ENCODE results near the gene EGLN2. TPM values are rescaled to one million over a fixed set of nuclear protein-coding genes. Genes with fewer than 3 reads are reported as not detected.
A peak's percentile ranks its signal among the peaks of the same experiment; 100 is the strongest.

EGLN2 gene
- 82.0 TPM for polyA plus RNA-seq (2013, experiment 1 of 4)
- 80.9 TPM for polyA plus RNA-seq (2013, experiment 2 of 4)
- 63.2 TPM for polyA plus RNA-seq (2013, experiment 3 of 4)
- polyA plus RNA-seq (2013, experiment 4 of 4): 67.6 TPM

GRCh38 chr19:40798683-40799557 lies at the start of gene EGLN2:
EGLN2 (plus strand) TSS chr19:40799191; CDS start chr19:40800573, 1,382 bp downstream.
- peaks cover 7% of the 10 kb centered on the region for H3K36me3 ChIP-seq (ENCODE audit: control insufficient read depth, insufficient read depth, low read length)
- peaks cover 33% of the 10 kb centered on the region for H3K4me1 ChIP-seq (ENCODE audit: control insufficient read depth, insufficient read depth, low read length)
- WGBS, 2 experiments: 1% methylated on average over 96 to 110 of the region's 110 CpGs
- H3K9me3 ChIP-seq (ENCODE audit: control insufficient read depth, low read length): no peaks in the 10 kb centered on the region
- H3K27ac ChIP-seq (ENCODE audit: insufficient read depth, low read depth, low read length, poor library complexity, severe bottlenecking): peak within 1 kb of the TSS; percentile 88
- peak within 1 kb of the TSS; percentile 87 for H3K4me3 ChIP-seq (ENCODE audit: insufficient read depth, low read depth, low read length)
- H3K27me3 ChIP-seq (ENCODE audit: control insufficient read depth, insufficient read depth, low read length, poor library complexity, severe bottlenecking): no peaks in the 10 kb centered on the region

- peak within 1 kb of the TSS; percentile 88 for H3K27ac ChIP-seq (ENCODE audit: insufficient read depth, low read depth, low read length, poor library complexity, severe bottlenecking)
- H3K4me1 ChIP-seq (ENCODE audit: control insufficient read depth, insufficient read depth, low read length): peaks cover 12% of the 10 kb centered on the region
- peaks cover 14% of the 10 kb centered on the region for H3K36me3 ChIP-seq (ENCODE audit: control insufficient read depth, insufficient read depth, low read length)
- H3K9me3 ChIP-seq (ENCODE audit: control insufficient read depth, low read length): no peaks in the 10 kb centered on the region
- H3K4me3 ChIP-seq (ENCODE audit: insufficient read depth, low read depth, low read length): peak within 1 kb of the TSS; percentile 94
- H3K27me3 ChIP-seq (ENCODE audit: control insufficient read depth, insufficient read depth, low read length, poor library complexity, severe bottlenecking): no peaks in the 10 kb centered on the region
- 1 to 2% methylated on average over 43 of the region's 43 CpGs for WGBS, 2 experiments
These were observed 48.7 kb upstream of the EGLN2 start, which contains the start of gene ACTMAP for GRCh38 chr19:40750058-40750873. ACTMAP (minus strand) TSS chr19:40750477; CDS start chr19:40749803, 674 bp downstream.

GRCh38 chr19:40750874-40751537 lies 48.0 kb upstream of the EGLN2 start, which contains the start of gene SNRPA:
SNRPA (plus strand) TSS chr19:40751203; CDS start chr19:40751409, 206 bp downstream.
- WGBS, 2 experiments: 0% methylated on average over 46 of the region's 46 CpGs
- Histone ChIP-seq H3K4me1 (ENCODE audit: control insufficient read depth, insufficient read depth, low read length) (peaks cover 15% of the 10 kb centered on the region), H3K27me3 (ENCODE audit: control insufficient read depth, insufficient read depth, low read length, poor library complexity, severe bottlenecking) (no peaks in the 10 kb centered on the region)

GRCh38 chr19:40752257-40752781 lies 46.7 kb upstream of the EGLN2 start:
- WGBS, 2 experiments: 77 to 78% methylated on average over 11 to 12 of the region's 12 CpGs
- Histone ChIP-seq H3K4me1 (ENCODE audit: control insufficient read depth, insufficient read depth, low read length) (peaks cover 15% of the 10 kb centered on the region), H3K27me3 (ENCODE audit: control insufficient read depth, insufficient read depth, low read length, poor library complexity, severe bottlenecking) (no peaks in the 10 kb centered on the region), H3K9me3 (ENCODE audit: control insufficient read depth, low read length) (no peaks in the 10 kb centered on the region), H3K36me3 (ENCODE audit: control insufficient read depth, insufficient read depth, low read length) (peaks cover 20% of the 10 kb centered on the region), H3K4me3 (ENCODE audit: insufficient read depth, low read depth, low read length) (peak overlapping the region; percentile 94), H3K27ac (ENCODE audit: insufficient read depth, low read depth, low read length, poor library complexity, severe bottlenecking) (no peak overlapping the region)

More at GRCh38 chr19:40750874-40751537, 48.0 kb upstream of the EGLN2 start, which contains the start of gene SNRPA:
- H3K9me3 ChIP-seq (ENCODE audit: control insufficient read depth, low read length): no peaks in the 10 kb centered on the region
- peaks cover 14% of the 10 kb centered on the region for H3K36me3 ChIP-seq (ENCODE audit: control insufficient read depth, insufficient read depth, low read length)
- H3K4me3 ChIP-seq (ENCODE audit: insufficient read depth, low read depth, low read length): peak within 1 kb of the TSS; percentile 94
- peak within 1 kb of the TSS; percentile 88 for H3K27ac ChIP-seq (ENCODE audit: insufficient read depth, low read depth, low read length, poor library complexity, severe bottlenecking)

- H3K27ac ChIP-seq (ENCODE audit: insufficient read depth, low read depth, low read length, poor library complexity, severe bottlenecking): no peak overlapping the region
- no peaks in the 10 kb centered on the region for H3K27me3 ChIP-seq (ENCODE audit: control insufficient read depth, insufficient read depth, low read length, poor library complexity, severe bottlenecking)
- no peak overlapping the region for H3K4me3 ChIP-seq (ENCODE audit: insufficient read depth, low read depth, low read length)
- H3K36me3 ChIP-seq (ENCODE audit: control insufficient read depth, insufficient read depth, low read length): peaks cover 39% of the 10 kb centered on the region
- WGBS, 2 experiments: 94% methylated on average over 9 of the region's 9 CpGs
- no peaks in the 10 kb centered on the region for H3K9me3 ChIP-seq (ENCODE audit: control insufficient read depth, low read length)
- peaks cover 7% of the 10 kb centered on the region for H3K4me1 ChIP-seq (ENCODE audit: control insufficient read depth, insufficient read depth, low read length)
These were observed 44.3 kb upstream of the EGLN2 start for GRCh38 chr19:40754611-40755247.

GRCh38 chr19:40755248-40755624 lies 43.8 kb upstream of the EGLN2 start:
- 94 to 95% methylated on average over 3 of the region's 3 CpGs for WGBS, 2 experiments
- Histone ChIP-seq H3K4me1 (ENCODE audit: control insufficient read depth, insufficient read depth, low read length) (peaks cover 6% of the 10 kb centered on the region), H3K27ac (ENCODE audit: insufficient read depth, low read depth, low read length, poor library complexity, severe bottlenecking) (no peak overlapping the region), H3K36me3 (ENCODE audit: control insufficient read depth, insufficient read depth, low read length) (peaks cover 44% of the 10 kb centered on the region), H3K4me3 (ENCODE audit: insufficient read depth, low read depth, low read length) (no peak overlapping the region), H3K9me3 (ENCODE audit: control insufficient read depth, low read length) (no peaks in the 10 kb centered on the region), H3K27me3 (ENCODE audit: control insufficient read depth, insufficient read depth, low read length, poor library complexity, severe bottlenecking) (no peaks in the 10 kb centered on the region)

- 96 to 98% methylated on average over 8 of the region's 8 CpGs for WGBS, 2 experiments
- Histone ChIP-seq H3K36me3 (ENCODE audit: control insufficient read depth, insufficient read depth, low read length) (peaks cover 50% of the 10 kb centered on the region), H3K27me3 (ENCODE audit: control insufficient read depth, insufficient read depth, low read length, poor library complexity, severe bottlenecking) (no peaks in the 10 kb centered on the region), H3K4me1 (ENCODE audit: control insufficient read depth, insufficient read depth, low read length) (peaks cover 6% of the 10 kb centered on the region), H3K9me3 (ENCODE audit: control insufficient read depth, low read length) (no peaks in the 10 kb centered on the region), H3K27ac (ENCODE audit: insufficient read depth, low read depth, low read length, poor library complexity, severe bottlenecking) (no peak overlapping the region), H3K4me3 (ENCODE audit: insufficient read depth, low read depth, low read length) (no peak overlapping the region)
These were observed 43.2 kb upstream of the EGLN2 start for GRCh38 chr19:40755791-40756190.

- Histone ChIP-seq H3K4me3 (ENCODE audit: insufficient read depth, low read depth, low read length) (no peak overlapping the region), H3K27ac (ENCODE audit: insufficient read depth, low read depth, low read length, poor library complexity, severe bottlenecking) (no peak overlapping the region), H3K9me3 (ENCODE audit: control insufficient read depth, low read length) (no peaks in the 10 kb centered on the region), H3K27me3 (ENCODE audit: control insufficient read depth, insufficient read depth, low read length, poor library complexity, severe bottlenecking) (no peaks in the 10 kb centered on the region), H3K36me3 (ENCODE audit: control insufficient read depth, insufficient read depth, low read length) (peaks cover 55% of the 10 kb centered on the region), H3K4me1 (ENCODE audit: control insufficient read depth, insufficient read depth, low read length) (peaks cover 6% of the 10 kb centered on the region)
- WGBS, 2 experiments: 95 to 96% methylated on average over 10 of the region's 11 CpGs
These were observed 42.4 kb upstream of the EGLN2 start for GRCh38 chr19:40756502-40757110.

- H3K27ac ChIP-seq (ENCODE audit: insufficient read depth, low read depth, low read length, poor library complexity, severe bottlenecking): no peak overlapping the region
- peaks cover 70% of the 10 kb centered on the region for H3K36me3 ChIP-seq (ENCODE audit: control insufficient read depth, insufficient read depth, low read length)
- no peak overlapping the region for H3K4me3 ChIP-seq (ENCODE audit: insufficient read depth, low read depth, low read length)
- WGBS, 2 experiments: 91 to 100% methylated on average over 3 of the region's 3 CpGs
- peaks cover 6% of the 10 kb centered on the region for H3K4me1 ChIP-seq (ENCODE audit: control insufficient read depth, insufficient read depth, low read length)
- no peaks in the 10 kb centered on the region for H3K9me3 ChIP-seq (ENCODE audit: control insufficient read depth, low read length)
- no peaks in the 10 kb centered on the region for H3K27me3 ChIP-seq (ENCODE audit: control insufficient read depth, insufficient read depth, low read length, poor library complexity, severe bottlenecking)
These were observed 40.5 kb upstream of the EGLN2 start for GRCh38 chr19:40758491-40758890.
